SK-N-SH (cell line): ENCODE measurements around the gene ARHGAP6.
"Not testable (repeated sequence)": the region's sequence is repeated elsewhere in the genome, so short reads cannot be mapped to it uniquely, and the experiment has no call there.

Source experiments
- CHD2 ChIP-seq: fragments of 150-350 bp; IDR thresholded peaks from 2 replicates; pipeline ENCODE4 v1.6.1; 2018; ENCODE audit warnings: low read length; ENCODE audit not compliant: partially characterized antibody
- FOXJ3 ChIP-seq: sonication (generic); formaldehyde crosslinking; IDR thresholded peaks from 2 replicates; pipeline ENCODE4 v1.5.1; 2020; ENCODE audit warnings: mild to moderate bottlenecking, missing genetic modification reagents
- JUND ChIP-seq: IDR thresholded peaks from 2 replicates; pipeline ENCODE4 v1.4.0; 2012
- POLR2AphosphoS5 ChIP-seq: IDR thresholded peaks from 2 replicates; pipeline ENCODE4 v1.6.1; 2012; ENCODE audit warnings: low read depth, low read length
- TAF1 ChIP-seq: IDR thresholded peaks from 2 replicates; pipeline ENCODE4 v1.6.1; 2012; ENCODE audit warnings: low read depth, mild to moderate bottlenecking, low read length, moderate library complexity, borderline replicate concordance

- TF ChIP-seq TAF1; CHD2; FOXJ3 (CRISPR knock-in tag); POLR2AphosphoS5; JUND: not testable (repeated sequence)
These were observed 174.3 kb downstream of the ARHGAP6 start for GRCh38 chrX:11491375-11491774.
